Measurements from ENCODE around the gene SCLT1.

The SCLT1 gene

DNA sequence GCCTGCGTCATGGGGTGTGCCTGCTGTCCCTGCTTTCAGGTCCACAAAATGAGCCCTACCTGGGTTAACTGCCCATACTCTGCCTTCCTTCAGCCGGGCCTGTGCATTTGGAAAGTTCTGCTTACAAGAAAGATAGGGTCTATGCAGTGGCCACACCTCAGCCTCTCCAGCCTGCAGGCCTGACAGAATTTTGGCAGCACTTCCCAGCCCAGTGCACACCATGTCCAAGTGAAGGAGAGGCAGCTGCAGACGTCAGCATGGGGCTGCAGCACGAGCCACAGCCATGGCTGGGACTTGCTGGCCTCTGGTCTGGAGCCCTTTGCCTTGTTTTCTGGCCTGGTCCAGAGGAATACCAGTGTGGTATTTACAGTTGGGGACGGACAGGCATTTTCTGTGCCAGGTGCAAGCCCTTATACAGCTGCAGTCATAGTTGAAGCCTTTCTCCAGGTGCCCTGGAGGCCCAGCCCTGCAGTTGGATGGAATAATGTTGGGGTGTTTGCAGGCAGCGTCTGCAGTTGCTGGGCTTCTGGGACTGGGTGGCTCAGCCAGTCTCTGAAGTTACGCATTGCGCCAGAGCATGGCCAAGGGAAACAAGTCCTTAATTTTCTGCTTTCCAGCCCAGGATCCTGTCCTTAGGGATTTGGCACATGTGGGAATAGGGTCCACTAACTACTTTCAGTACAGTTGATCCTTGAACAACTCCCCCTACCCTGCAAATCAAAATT, 257.7 kb downstream of the SCLT1 start:
- no peak for DNase-seq

Measured in bone marrow (tissue), 2 donors.